K562 (cell line): ENCODE measurements around the gene DDIT3. TPM values are rescaled to one million over a fixed set of nuclear protein-coding genes. Genes with fewer than 3 reads are reported as not detected.

ENCODE experiments used
- ARID4B ChIP-seq: sonication (generic); formaldehyde crosslinking; IDR thresholded peaks from 2 replicates; pipeline ENCODE4 v1.8.0; 2022; ENCODE audit warnings: mild to moderate bottlenecking, missing genetic modification reagents
- CHD2 ChIP-seq: IDR thresholded peaks from 2 replicates; pipeline ENCODE4 v1.6.1; 2011; ENCODE audit warnings: low read depth, low read length
- CREB1 ChIP-seq, 2 experiments: sonication (generic) in 1 of 2; formaldehyde crosslinking in 1 of 2; IDR thresholded peaks; 2 replicates each; pipeline versions ENCODE4 v1.6.1 to v1.8.0; 2012 to 2022; ENCODE audit warnings: inconsistent platforms in 1 of 2, mild to moderate bottlenecking in 1 of 2, missing genetic modification reagents in 1 of 2, moderate library complexity in 1 of 2
- CXXC5 ChIP-seq: fragments of 250-450 bp; sonication (Bioruptor Pico); IDR thresholded peaks from 2 replicates; pipeline ENCODE4 v1.8.0; 2022; ENCODE audit warnings: inconsistent platforms, mild to moderate bottlenecking, moderate library complexity
- EP400 ChIP-seq: fragments of 450-650 bp; IDR thresholded peaks from 2 replicates; pipeline ENCODE4 v1.6.1; 2017; ENCODE audit warnings: antibody characterized with exemption, mild to moderate bottlenecking, moderate library complexity
- FOXA1 ChIP-seq: fragments of 450-650 bp; IDR thresholded peaks from 2 replicates; pipeline ENCODE4 v1.6.1; 2016; ENCODE audit warnings: mild to moderate bottlenecking, borderline replicate concordance
- FOXP1 ChIP-seq: sonication (generic); formaldehyde crosslinking; IDR thresholded peaks from 2 replicates; pipeline ENCODE4 v1.8.0; 2022; ENCODE audit warnings: mild to moderate bottlenecking, missing genetic modification reagents
- JUN ChIP-seq, 2 experiments: sonication (generic) in 1 of 2; formaldehyde crosslinking in 1 of 2; IDR thresholded peaks; 2 replicates each; pipeline versions ENCODE4 v1.6.1 to v1.8.0; 2012 to 2022; ENCODE audit warnings: borderline replicate concordance in 2 of 2, mild to moderate bottlenecking in 2 of 2, improper control_type of control experiment in 1 of 2, low read depth in 1 of 2, low read length in 1 of 2, missing genetic modification reagents in 1 of 2
- JUND ChIP-seq, 2 experiments: IDR thresholded peaks; 2 replicates in 1 of 2; 3 replicates in 1 of 2; pipeline ENCODE4 v1.6.1; 2011; ENCODE audit warnings: borderline replicate concordance in 2 of 2, low read depth in 2 of 2, low read length in 2 of 2, improper control_type of control experiment in 1 of 2, missing biosample characterization in 1 of 2, missing genetic modification characterization in 1 of 2, missing genetic modification reagents in 1 of 2
- KAT7 ChIP-seq: sonication (generic); formaldehyde crosslinking; IDR thresholded peaks from 2 replicates; pipeline ENCODE4 v1.8.0; 2022; ENCODE audit warnings: missing genetic modification reagents, mild to moderate bottlenecking, borderline replicate concordance
- L3MBTL2 ChIP-seq: fragments of 450-650 bp; IDR thresholded peaks from 2 replicates; pipeline ENCODE4 v1.6.1; 2016; ENCODE audit warnings: mild to moderate bottlenecking, moderate library complexity
- NFE2 ChIP-seq: IDR thresholded peaks from 2 replicates; pipeline ENCODE4 v1.6.1; 2014; ENCODE audit warnings: antibody characterized with exemption, low read depth
- NFRKB ChIP-seq: fragments of 450-650 bp; IDR thresholded peaks from 2 replicates; pipeline ENCODE4 v1.6.1; 2016; ENCODE audit warnings: low read depth
- USF1 ChIP-seq: sonication (generic); formaldehyde crosslinking; IDR thresholded peaks from 2 replicates; pipeline ENCODE4 v1.9.0; 2022; ENCODE audit warnings: mild to moderate bottlenecking, missing genetic modification reagents
- ZBTB1 ChIP-seq: sonication (generic); formaldehyde crosslinking; IDR thresholded peaks from 2 replicates; pipeline ENCODE4 v1.8.1; 2023; ENCODE audit warnings: missing genetic modification reagents, low read depth, mild to moderate bottlenecking, borderline replicate concordance
- ZBTB34 ChIP-seq: fragments of 250-450 bp; sonication (Bioruptor Pico); IDR thresholded peaks from 2 replicates; pipeline ENCODE4 v1.8.0; 2021; ENCODE audit warnings: mild to moderate bottlenecking, moderate library complexity
- polyA plus RNA-seq, 8 experiments: library from polyadenylated mRNA; depleted of rRNA in 4 of 8; stranded (reverse) in 5 of 8; unstranded in 3 of 8; fragments of >200 nt; fragmentation: Nextera tagmentation in 2 of 8; fragmentation: Illumina TruSeq in 1 of 8; extraction: Ambion mirVana in 2 of 8; extraction: Trizol in 1 of 8; gene quantifications; 2 replicates each; pipeline versions ENCODE4 v1.2.1 to v1.2.3, GENCODE V29; 2011 to 2014; ENCODE audit warnings: inconsistent platforms in 1 of 8, missing spikeins in 1 of 8
- total RNA-seq, 7 experiments: library from RNA; depleted of rRNA in 6 of 7; stranded (reverse); fragments of >200 nt in 6 of 7; fragmentation: Illumina TruSeq in 2 of 7; extraction: Trizol in 2 of 7; gene quantifications; 2 replicates each; pipeline versions ENCODE4 v1.2.1 to v1.2.3, GENCODE V29; 2011 to 2021; ENCODE audit warnings: low replicate concordance in 1 of 7
- TF ChIP-seq, protein P1 (sequence below), 2 experiments: fragments of 450-650 bp in 1 of 2; sonication (generic) in 1 of 2; formaldehyde crosslinking in 1 of 2; IDR thresholded peaks in 1 of 2; conservative IDR thresholded peaks in 1 of 2; 2 replicates each; pipeline versions ENCODE4 v1.6.1 to v1.8.1; 2016 to 2023; ENCODE audit warnings: mild to moderate bottlenecking in 2 of 2, moderate library complexity in 2 of 2, inconsistent platforms in 1 of 2, missing genetic modification reagents in 1 of 2

DDIT3 gene
- total and polyA plus RNA-seq, 9 of the 15 experiments (the other 6 are each of a cell fraction or from before 2014, with no cell fraction given): 59.1 to 272 (median 89.9) TPM

DNA sequence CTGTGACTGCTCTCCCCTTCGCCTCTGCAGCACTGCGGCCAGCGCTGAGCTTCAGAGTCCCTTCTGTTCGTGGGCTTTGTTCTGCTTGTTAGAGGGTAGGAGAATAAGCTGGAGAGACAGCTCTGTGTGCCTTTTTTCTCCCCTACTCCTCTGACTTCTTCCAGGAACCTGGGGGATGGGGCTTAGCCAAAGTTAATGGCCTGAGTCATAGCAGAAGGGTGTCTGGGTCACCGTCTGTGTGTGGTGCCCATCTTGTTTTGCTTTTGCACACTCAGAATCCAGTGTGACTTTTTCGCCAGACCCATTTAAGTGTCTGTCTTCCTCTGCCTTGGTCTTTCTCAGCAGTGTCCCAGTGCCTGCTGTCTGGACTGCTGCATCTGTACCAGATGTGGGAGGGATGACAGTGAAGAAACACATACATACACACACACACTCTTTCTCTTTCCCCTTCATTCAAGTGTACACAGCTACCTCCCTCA lies 32.6 kb upstream of the DDIT3 start (continued):
- TF ChIP-seq ZBTB1 (CRISPR knock-in tag) (0 out of 2 replicates have a peak, but pooled peaks have one; percentile 25), KAT7 (CRISPR knock-in tag) (0 out of 2 replicates have a peak, but pooled peaks have one; percentile 79), CREB1 (IDR thresholded peaks at IDR 0.05) (no peak), CREB1 (CRISPR knock-in tag; IDR thresholded peaks at IDR 0.05) (peak; percentile 33; the same call in 1 of the 2 replicates), ZBTB34 (CRISPR knock-in tag) (no peak), USF1 (CRISPR knock-in tag) (peak; percentile 38; the same call in 1 of the 2 replicates), ARID4B (CRISPR knock-in tag) (peak; percentile 48; the same call in 1 of the 2 replicates), EP400 (peak; percentile 21), JUN (IDR thresholded peaks at IDR 0.05; ENCODE audit: borderline replicate concordance, low read depth, low read length) (no peak), JUN (CRISPR knock-in tag; IDR thresholded peaks at IDR 0.05; ENCODE audit: borderline replicate concordance) (peak; percentile 57; the same call in 1 of the 2 replicates), NFRKB (peak; percentile 75; the same call in 1 of the 2 replicates), L3MBTL2 (no peak), CHD2 (no peak), JUND (IDR thresholded peaks at IDR 0.05; ENCODE audit: borderline replicate concordance, low read depth, low read length) (peak; percentile 77), JUND (tag; IDR thresholded peaks at IDR 0.05; ENCODE audit: borderline replicate concordance, low read depth, low read length) (peak; percentile 39; the same call in 1 of the 3 replicates), FOXA1 (no peak), CXXC5 (peak; percentile 5; the same call in 1 of the 2 replicates), NFE2 (peak; percentile 50), FOXP1 (CRISPR knock-in tag) (no peak)
- TF ChIP-seq, protein P1, sequence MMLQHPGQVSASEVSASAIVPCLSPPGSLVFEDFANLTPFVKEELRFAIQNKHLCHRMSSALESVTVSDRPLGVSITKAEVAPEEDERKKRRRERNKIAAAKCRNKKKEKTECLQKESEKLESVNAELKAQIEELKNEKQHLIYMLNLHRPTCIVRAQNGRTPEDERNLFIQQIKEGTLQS (IDR thresholded peaks at IDR 0.05): peak; percentile 52
- TF ChIP-seq, protein P1 (CRISPR knock-in tag; conservative IDR thresholded peaks at IDR 0.05): no peak
